GM12878 (cell line): ENCODE results near the gene STAG1. TPM values are rescaled to one million over a fixed set of nuclear protein-coding genes. Genes with fewer than 3 reads are reported as not detected.

Source experiments
- ATAC-seq: fragments of 200-7000 bp; cut with Tn5 transposase; 3 replicates; pipeline ENCODE4 v1.9.1; 2020; ENCODE audit warnings: mild to moderate bottlenecking, moderate library complexity
- BruUV-seq: library from RNA; stranded (reverse); fragments of 400-500 nt; replicated peaks from 2 replicates; lab custom pipeline; 2021; lab: Mats Ljungman, UMichigan
- CTCF ChIA-PET: fragments of 300-600 bp; sonication (Branson Sonifier 250); formaldehyde crosslinking; extraction: SDS; loops from one replicate; lab custom pipeline; 2021; ENCODE audit warnings: inconsistent platforms; lab: Yijun Ruan, JAX
- POLR2A ChIA-PET: fragments of 350-600 bp; formaldehyde crosslinking; extraction: SDS; loops from one replicate; lab custom pipeline; 2021; ENCODE audit warnings: inconsistent platforms; lab: Charles Lee
- RAD21 ChIA-PET: fragments of 300-600 bp; sonication (Branson Sonifier 250); formaldehyde crosslinking; loops from one replicate; lab custom pipeline; 2023; ENCODE audit warnings: antibody characterized with exemption; ENCODE audit not compliant: unreplicated experiment; lab: Charles Lee
- SMC1A ChIA-PET: fragments of 300-600 bp; sonication (Branson Sonifier 250); formaldehyde crosslinking; loops from one replicate; lab custom pipeline; 2023; ENCODE audit not compliant: unreplicated experiment, uncharacterized antibody; lab: Charles Lee
- DNase-seq: peaks from one replicate; pipeline ENCODE4 v3.0.0-alpha.2; 2011; ENCODE audit warnings: low read depth, low spot score
- FAIRE-seq: peaks from 3 replicates; lab custom pipeline; 2011; peaks lifted over from hg19 to GRCh38; lab: Jason Lieb, UNC
- H2AFZ ChIP-seq: 2 replicates; pipeline ENCODE4 v1.6.0; 2011; ENCODE audit warnings: low read depth, low read length, control low read depth; ENCODE audit not compliant: control insufficient read depth
- H3K27ac ChIP-seq: 2 replicates; pipeline ENCODE4 v1.5.1; 2011; ENCODE audit warnings: control low read depth; ENCODE audit not compliant: control insufficient read depth, insufficient read depth
- H3K27me3 ChIP-seq, 2 experiments: replicated peaks in 1 of 2; 2 replicates each; pipeline versions ENCODE4 v1.6.0 to v1.6.1; 2011; ENCODE audit warnings: low read length in 1 of 2; ENCODE audit not compliant: control insufficient read depth in 2 of 2, insufficient read depth in 2 of 2
- H3K36me3 ChIP-seq, 2 experiments: 2 replicates each; pipeline ENCODE4 v1.5.1; 2011; ENCODE audit warnings: low read length in 1 of 2; ENCODE audit not compliant: control insufficient read depth in 2 of 2, insufficient read depth in 2 of 2
- H3K4me1 ChIP-seq: 2 replicates; pipeline ENCODE4 v1.6.1; 2011; ENCODE audit warnings: mild to moderate bottlenecking, low read length, moderate library complexity, mixed read lengths; ENCODE audit not compliant: control insufficient read depth, insufficient read depth
- H3K4me2 ChIP-seq: 2 replicates; pipeline ENCODE4 v1.6.0; 2011; ENCODE audit warnings: control low read depth; ENCODE audit not compliant: control insufficient read depth, insufficient read depth
- H3K4me3 ChIP-seq: fragments of 200-600 bp; sonication (generic); 2 replicates; pipeline ENCODE4 v1.5.1; 2016
- H3K79me2 ChIP-seq: 2 replicates; pipeline ENCODE4 v1.6.0; 2011; ENCODE audit warnings: low read length; ENCODE audit not compliant: control insufficient read depth, insufficient read depth
- H3K9ac ChIP-seq: 2 replicates; pipeline ENCODE4 v1.8.0; 2011; ENCODE audit warnings: low read length, control low read depth, mixed read lengths; ENCODE audit not compliant: control insufficient read depth, insufficient read depth
- H3K9me3 ChIP-seq: replicated peaks from 3 replicates; pipeline ENCODE4 v1.5.1; 2011; ENCODE audit warnings: mild to moderate bottlenecking, low read length; ENCODE audit not compliant: control insufficient read depth, insufficient read depth
- H4K20me1 ChIP-seq: 2 replicates; pipeline ENCODE4 v1.6.0; 2011; ENCODE audit not compliant: control insufficient read depth, insufficient read depth
- ATF7 ChIP-seq: fragments of 450-650 bp; IDR thresholded peaks from 2 replicates; pipeline ENCODE4 v1.6.1; 2016; ENCODE audit warnings: low read depth, mild to moderate bottlenecking
- IRF3 ChIP-seq: fragments of 450-650 bp; IDR thresholded peaks from 2 replicates; pipeline ENCODE4 v1.6.1; 2014; ENCODE audit warnings: mild to moderate bottlenecking
- JUNB ChIP-seq: IDR thresholded peaks from 2 replicates; pipeline ENCODE4 v1.6.1; 2016; ENCODE audit warnings: antibody characterized with exemption, mild to moderate bottlenecking
- KAT2A ChIP-seq: conservative IDR thresholded peaks from 2 replicates; pipeline ENCODE4 v1.6.1; 2011; ENCODE audit warnings: low read depth, low read length; ENCODE audit not compliant: control insufficient read depth
- KDM1A ChIP-seq: fragments of 200-600 bp; sonication (generic); IDR thresholded peaks from 2 replicates; pipeline ENCODE4 v1.6.1; 2016; ENCODE audit warnings: borderline replicate concordance
- KLF5 ChIP-seq: fragments of 450-650 bp; IDR thresholded peaks from 2 replicates; pipeline ENCODE4 v1.6.1; 2014; ENCODE audit warnings: mild to moderate bottlenecking; ENCODE audit not compliant: partially characterized antibody
- RAD21 ChIP-seq: IDR thresholded peaks from 2 replicates; pipeline ENCODE4 v1.6.1; 2011; ENCODE audit warnings: mild to moderate bottlenecking, low read depth, low read length, moderate library complexity; ENCODE audit not compliant: insufficient read depth
- RAD51 ChIP-seq: fragments of 450-650 bp; IDR thresholded peaks from 2 replicates; pipeline ENCODE4 v1.6.1; 2016; ENCODE audit warnings: moderate library complexity, mild to moderate bottlenecking, inconsistent platforms
- RUNX3 ChIP-seq: IDR thresholded peaks from 2 replicates; pipeline ENCODE4 v1.6.1; 2012; ENCODE audit warnings: low read length, inconsistent platforms
- WGBS: methylation state at CpG from one replicate; pipeline ENCODE4 v1.1.6; 2016; ENCODE audit warnings: low lambda C conversion rate; ENCODE audit not compliant: insufficient replicate concordance, insufficient coverage; ENCODE audit errors: missing lambda C conversion rate; 5-methylcytosine and 5-hydroxymethylcytosine counted together
- in situ Hi-C: fragments of 300-500 bp; cut with MboI; formaldehyde crosslinking; loops from 9 replicates; pipeline ENCODE4 v1.14.3; 2018; ENCODE audit warnings: mixed read lengths
- intact Hi-C: fragments of 100-400 bp; cut with micrococcal nuclease; formaldehyde crosslinking; loops from one replicate; pipeline ENCODE4 v1.14.2; 2022; ENCODE audit not compliant: unreplicated experiment
- polyA plus RNA-seq, 11 experiments: library from polyadenylated mRNA; depleted of rRNA in 4 of 11; unstranded in 6 of 11; stranded (reverse) in 5 of 11; fragments of >200 nt; fragmentation: Nextera tagmentation in 4 of 11; fragmentation: Illumina TruSeq in 1 of 11; extraction: Ambion mirVana in 4 of 11; extraction: Trizol in 1 of 11; gene quantifications; 1 replicate in 1 of 11; 2 replicates in 10 of 11; pipeline versions ENCODE4 v1.2.1 to v1.2.3, GENCODE V29; 2011 to 2016; ENCODE audit warnings: inconsistent platforms in 2 of 11, missing spikeins in 2 of 11, low read depth in 1 of 11
- total RNA-seq, 4 experiments: library from RNA; depleted of rRNA in 3 of 4; stranded (reverse); fragments of >200 nt in 3 of 4; fragmentation: Illumina TruSeq in 1 of 4; extraction: Trizol in 1 of 4; gene quantifications; 2 replicates each; pipeline versions ENCODE4 v1.2.1 to v1.2.3, GENCODE V29; 2013 to 2021
- TF ChIP-seq, protein P1 (sequence below): IDR thresholded peaks from 2 replicates; pipeline ENCODE4 v1.6.1; 2011; ENCODE audit warnings: borderline replicate concordance, low read depth, mild to moderate bottlenecking, moderate library complexity, low read length; ENCODE audit not compliant: insufficient read depth, poor library complexity, severe bottlenecking
- TF ChIP-seq, protein P2 (sequence below): fragments of 450-650 bp; IDR thresholded peaks from 2 replicates; pipeline ENCODE4 v1.6.1; 2017; ENCODE audit warnings: low read depth, mild to moderate bottlenecking, moderate library complexity
- TF ChIP-seq, protein P3 (sequence below): fragments of 450-650 bp; IDR thresholded peaks from 2 replicates; pipeline ENCODE4 v1.6.1; 2017; ENCODE audit warnings: antibody characterized with exemption, mild to moderate bottlenecking, moderate library complexity

The STAG1 gene
- total and polyA plus RNA-seq, 10 of the 15 experiments (the other 5 are each of a cell fraction or from before 2014, with no cell fraction given), result 4.4 to 30.1 (median 20.2) TPM

GRCh38 chr3:136353461-136353860 lies 398.7 kb downstream of the STAG1 start:
- no peaks in the 10 kb centered on the region for H3K27me3 ChIP-seq
- TF ChIP-seq IRF3 (no peak), JUNB (peak; percentile 60; the same call in 1 of the 2 replicates), RAD51 (peak; percentile 10; the same call in 1 of the 2 replicates), KLF5 (no peak), KDM1A (no peak), RUNX3 (peak; percentile 65), RAD21 (no peak), ATF7 (no peak), KAT2A (no peak)
- TF ChIP-seq, protein P1, sequence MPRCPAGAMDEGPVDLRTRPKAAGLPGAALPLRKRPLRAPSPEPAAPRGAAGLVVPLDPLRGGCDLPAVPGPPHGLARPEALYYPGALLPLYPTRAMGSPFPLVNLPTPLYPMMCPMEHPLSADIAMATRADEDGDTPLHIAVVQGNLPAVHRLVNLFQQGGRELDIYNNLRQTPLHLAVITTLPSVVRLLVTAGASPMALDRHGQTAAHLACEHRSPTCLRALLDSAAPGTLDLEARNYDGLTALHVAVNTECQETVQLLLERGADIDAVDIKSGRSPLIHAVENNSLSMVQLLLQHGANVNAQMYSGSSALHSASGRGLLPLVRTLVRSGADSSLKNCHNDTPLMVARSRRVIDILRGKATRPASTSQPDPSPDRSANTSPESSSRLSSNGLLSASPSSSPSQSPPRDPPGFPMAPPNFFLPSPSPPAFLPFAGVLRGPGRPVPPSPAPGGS, result no peak
- TF ChIP-seq, protein P2, sequence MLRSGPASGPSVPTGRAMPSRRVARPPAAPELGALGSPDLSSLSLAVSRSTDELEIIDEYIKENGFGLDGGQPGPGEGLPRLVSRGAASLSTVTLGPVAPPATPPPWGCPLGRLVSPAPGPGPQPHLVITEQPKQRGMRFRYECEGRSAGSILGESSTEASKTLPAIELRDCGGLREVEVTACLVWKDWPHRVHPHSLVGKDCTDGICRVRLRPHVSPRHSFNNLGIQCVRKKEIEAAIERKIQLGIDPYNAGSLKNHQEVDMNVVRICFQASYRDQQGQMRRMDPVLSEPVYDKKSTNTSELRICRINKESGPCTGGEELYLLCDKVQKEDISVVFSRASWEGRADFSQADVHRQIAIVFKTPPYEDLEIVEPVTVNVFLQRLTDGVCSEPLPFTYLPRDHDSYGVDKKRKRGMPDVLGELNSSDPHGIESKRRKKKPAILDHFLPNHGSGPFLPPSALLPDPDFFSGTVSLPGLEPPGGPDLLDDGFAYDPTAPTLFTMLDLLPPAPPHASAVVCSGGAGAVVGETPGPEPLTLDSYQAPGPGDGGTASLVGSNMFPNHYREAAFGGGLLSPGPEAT, result no peak
- TF ChIP-seq, protein P3, sequence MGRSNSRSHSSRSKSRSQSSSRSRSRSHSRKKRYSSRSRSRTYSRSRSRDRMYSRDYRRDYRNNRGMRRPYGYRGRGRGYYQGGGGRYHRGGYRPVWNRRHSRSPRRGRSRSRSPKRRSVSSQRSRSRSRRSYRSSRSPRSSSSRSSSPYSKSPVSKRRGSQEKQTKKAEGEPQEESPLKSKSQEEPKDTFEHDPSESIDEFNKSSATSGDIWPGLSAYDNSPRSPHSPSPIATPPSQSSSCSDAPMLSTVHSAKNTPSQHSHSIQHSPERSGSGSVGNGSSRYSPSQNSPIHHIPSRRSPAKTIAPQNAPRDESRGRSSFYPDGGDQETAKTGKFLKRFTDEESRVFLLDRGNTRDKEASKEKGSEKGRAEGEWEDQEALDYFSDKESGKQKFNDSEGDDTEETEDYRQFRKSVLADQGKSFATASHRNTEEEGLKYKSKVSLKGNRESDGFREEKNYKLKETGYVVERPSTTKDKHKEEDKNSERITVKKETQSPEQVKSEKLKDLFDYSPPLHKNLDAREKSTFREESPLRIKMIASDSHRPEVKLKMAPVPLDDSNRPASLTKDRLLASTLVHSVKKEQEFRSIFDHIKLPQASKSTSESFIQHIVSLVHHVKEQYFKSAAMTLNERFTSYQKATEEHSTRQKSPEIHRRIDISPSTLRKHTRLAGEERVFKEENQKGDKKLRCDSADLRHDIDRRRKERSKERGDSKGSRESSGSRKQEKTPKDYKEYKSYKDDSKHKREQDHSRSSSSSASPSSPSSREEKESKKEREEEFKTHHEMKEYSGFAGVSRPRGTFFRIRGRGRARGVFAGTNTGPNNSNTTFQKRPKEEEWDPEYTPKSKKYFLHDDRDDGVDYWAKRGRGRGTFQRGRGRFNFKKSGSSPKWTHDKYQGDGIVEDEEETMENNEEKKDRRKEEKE, result no peak
- ChIA-PET RAD21 (no interaction called here), CTCF (interaction anchor here (1.0 to 3.2 kb wide), 2 partner anchors 399 to 660 kb away, joined by 4 to 14 read pairs; partner anchors contain the start of gene STAG1), POLR2A (no interaction called here), SMC1A (no interaction called here)
- BruUV-seq, result no TSS peak
- peak overlapping the region; percentile 22 for H3K27ac ChIP-seq
- no peak overlapping the region for H3K9ac ChIP-seq
- H3K4me2 ChIP-seq, result no peak overlapping the region
- H3K9me3 ChIP-seq, result no peaks in the 10 kb centered on the region; the same call in 2 of the 3 replicates
- ATAC-seq (peak; percentile 82), DNase-seq (peak; percentile 30), FAIRE-seq (peak; percentile 47)
- intact Hi-C loops, result no loop called here
- in situ Hi-C loops, result no loop called here
- H3K36me3 ChIP-seq, result 0 out of 4 replicates have a peak, but pooled peaks cover 0 to 2% of the 10 kb centered on the region in 2 experiments
- H3K4me3 ChIP-seq, result no peak overlapping the region
- no peaks in the 10 kb centered on the region for H4K20me1 ChIP-seq
- no peaks in the 10 kb centered on the region for H3K79me2 ChIP-seq
- WGBS, result 7% methylated on average over 2 of the region's 2 CpGs
- H3K4me1 ChIP-seq, result peaks cover 6% of the 10 kb centered on the region; the same call in 1 of the 2 replicates
- H2AFZ ChIP-seq, result peak overlapping the region; percentile 41; the same call in 1 of the 2 replicates
